ENCODE measurements around the gene NLE1. TPM values are rescaled to one million over a fixed set of nuclear protein-coding genes. Genes with fewer than 3 reads are reported as not detected.

The NLE1 gene
- total RNA-seq, result 17.6 and 39.0 TPM in 2 replicates

DNA sequence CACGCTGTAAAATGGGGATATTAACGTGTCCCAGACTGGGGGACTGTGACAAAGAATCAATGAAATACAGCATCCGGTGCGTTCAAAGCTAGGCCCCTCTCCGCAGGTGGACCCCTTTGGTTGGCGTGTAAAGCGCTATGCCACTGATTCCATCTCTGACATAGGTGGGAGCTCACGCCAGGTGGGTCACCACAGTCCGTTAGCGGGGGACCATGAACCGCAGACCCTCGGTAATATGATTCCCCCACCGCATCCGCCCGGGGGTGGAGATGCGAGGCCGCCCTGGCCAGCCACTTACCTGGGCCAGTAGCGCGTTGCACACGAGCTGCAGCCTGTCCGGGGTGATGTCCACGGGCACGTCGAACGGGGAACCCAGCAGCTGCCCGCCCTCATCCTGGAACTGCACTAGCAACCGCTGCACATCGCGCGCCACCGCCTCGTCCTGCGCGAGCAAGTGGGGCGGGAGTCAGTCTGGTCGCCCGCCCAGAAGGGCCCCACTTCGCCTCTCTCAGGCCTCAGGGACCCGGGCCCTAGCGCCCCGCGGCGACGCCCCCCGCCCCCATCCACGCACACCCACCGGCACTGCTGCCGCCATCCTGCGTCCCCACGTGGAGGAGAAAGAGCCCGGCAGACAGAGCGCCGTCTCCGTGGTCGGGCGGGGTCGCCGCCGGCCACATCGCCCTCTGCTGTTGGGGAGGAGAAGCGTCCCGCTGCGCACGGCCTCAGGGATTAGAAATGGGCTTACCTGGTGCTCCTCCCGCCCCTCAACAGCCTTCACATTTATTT, at the start of gene NLE1:
NLE1 (minus strand) TSS at position 623 of the 786 bp plus-strand sequence; CDS start at position 595, 28 bp downstream.

DNA sequence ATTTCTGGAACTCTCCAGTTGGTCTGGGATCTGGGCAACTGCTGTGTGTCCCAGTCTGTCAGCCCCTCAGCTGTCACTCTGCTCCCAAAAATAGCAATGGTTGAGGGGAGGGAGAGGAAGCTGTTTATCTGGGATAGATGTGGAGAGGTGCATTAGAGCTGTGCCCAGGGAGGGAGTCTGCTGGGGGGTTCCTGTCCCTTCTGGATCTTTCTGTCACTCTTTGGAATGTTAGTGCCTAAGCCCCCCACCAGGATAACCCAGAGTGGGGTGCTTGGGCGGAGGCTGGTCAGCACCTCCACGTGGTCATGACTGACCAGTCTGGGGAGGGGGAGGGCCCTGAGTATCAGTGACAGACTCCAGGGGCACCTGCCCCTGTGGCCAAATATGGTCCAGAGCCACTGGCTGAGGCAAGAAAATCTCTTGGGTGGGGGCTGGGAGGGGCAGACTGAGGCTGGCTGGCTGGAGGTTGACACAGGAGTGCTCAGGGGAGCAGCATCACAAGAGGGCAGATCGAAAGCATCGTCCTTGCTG, 5.3 kb upstream of the NLE1 start, which contains the start of gene UNC45B:
UNC45B (plus strand) TSS at position 443 of the 531 bp plus-strand sequence. CDS start 447 bp downstream, outside the sequence.

DNA sequence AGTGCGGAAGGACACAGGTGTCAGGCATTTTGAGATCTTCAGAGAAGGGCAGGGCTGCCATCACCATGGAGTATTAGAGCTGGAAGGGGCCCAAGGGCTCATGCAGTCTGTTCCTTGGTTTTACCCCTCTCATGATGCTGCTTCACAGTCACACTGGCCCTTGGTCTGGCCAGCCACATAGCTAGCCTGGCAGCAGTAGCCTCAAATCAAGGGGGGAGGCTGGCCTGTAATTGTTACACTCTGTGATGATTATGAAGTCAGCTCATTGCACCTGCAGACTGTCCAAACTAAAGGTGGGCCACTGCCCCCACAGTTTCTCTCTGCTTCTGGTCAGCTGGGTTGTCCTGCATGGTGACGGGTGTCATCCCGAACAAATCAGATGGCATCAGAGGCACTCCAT, 20.8 kb downstream of the NLE1 start, which contains the start of gene FNDC8:
FNDC8 (plus strand) TSS at position 301 of the 400 bp plus-strand sequence; CDS start at position 380, 79 bp downstream.

DNA sequence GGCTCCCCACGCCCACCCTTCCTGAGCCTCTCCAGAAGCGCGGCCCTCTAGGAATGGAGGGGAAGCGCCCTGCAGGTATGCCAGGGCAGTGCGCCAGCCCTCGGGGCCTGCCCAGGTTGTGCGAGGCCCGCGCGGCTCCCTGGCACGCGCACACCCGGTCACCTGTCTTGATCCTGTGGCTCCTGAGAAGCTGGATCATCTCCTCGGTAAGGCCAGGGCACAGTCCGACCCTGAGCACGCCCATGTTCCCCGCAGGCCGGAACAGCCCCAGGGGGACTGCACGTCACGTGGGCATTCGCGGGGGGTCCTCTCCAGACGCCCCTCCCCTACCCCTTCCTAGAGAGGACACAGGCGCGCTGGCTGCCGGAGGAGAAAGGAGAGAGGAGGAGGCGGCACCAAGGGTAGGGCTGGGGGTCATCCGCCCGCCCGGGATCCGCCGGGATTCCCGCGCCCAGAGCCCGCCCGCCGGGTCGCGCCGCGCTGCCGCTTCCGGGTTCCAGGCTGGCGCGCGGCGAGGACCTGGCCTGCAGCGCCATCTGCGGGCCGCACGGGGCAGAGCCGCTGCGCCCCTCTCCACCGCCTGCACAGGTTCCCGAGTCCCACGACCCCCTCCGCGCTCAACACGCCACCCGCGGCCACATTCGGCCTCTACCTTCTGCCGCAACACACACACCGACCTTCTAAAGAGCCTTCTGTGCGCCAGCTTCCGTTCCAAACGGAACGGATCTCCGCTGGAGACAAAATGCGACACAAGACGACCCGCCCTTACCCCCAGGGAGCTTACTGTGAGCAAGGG, 22.5 kb downstream of the NLE1 start, which contains the start of gene RAD51D:
RAD51D (minus strand) TSS at position 491 of the 796 bp plus-strand sequence; CDS start at position 244, 247 bp downstream.

Other genes starting within 250 kb of the NLE1 start
- 0.39 and 0.56 TPM in 2 replicates for gene CCT6B, start 180.8 kb downstream of the NLE1 start, total RNA-seq
- 9.7 TPM in 2 replicates for gene ZNF830, start 180.8 kb downstream of the NLE1 start, total RNA-seq
- gene LIG3, start 161.8 kb downstream of the NLE1 start, total RNA-seq, result 9.2 and 25.6 TPM in 2 replicates
- gene RFFL, start 78.6 kb downstream of the NLE1 start, total RNA-seq, result 15.3 and 15.5 TPM in 2 replicates
- 9.7 and 15.7 TPM in 2 replicates for gene RAD51D, start 22.4 kb downstream of the NLE1 start, total RNA-seq
- not detected in 2 replicates for gene FNDC8, start 20.7 kb downstream of the NLE1 start, total RNA-seq
- 0.96 TPM in 1 of 2 replicates, not detected in the other for gene UNC45B, start 5.5 kb upstream of the NLE1 start, total RNA-seq
- not detected in 2 replicates for gene SLC35G3, start 52.1 kb upstream of the NLE1 start, total RNA-seq
- 42.8 and 49.8 TPM in 2 replicates for gene SLFN5, start 100.8 kb upstream of the NLE1 start, total RNA-seq
- gene SLFN11, start 231.3 kb upstream of the NLE1 start, total RNA-seq, result 36.2 and 64.8 TPM in 2 replicates

Data from epithelial cell of alveolus of lung (primary cell).